SKM-1 treated with dmso at 0.1 percent for 144 hours (cell line): ENCODE data around the gene ZBTB21.

Experiments
- DNase-seq: peaks from one replicate; lab custom pipeline; 2025; ENCODE audit not compliant: unreplicated experiment; lab: John Stamatoyannopoulos, UW

Gene ZBTB21

DNA sequence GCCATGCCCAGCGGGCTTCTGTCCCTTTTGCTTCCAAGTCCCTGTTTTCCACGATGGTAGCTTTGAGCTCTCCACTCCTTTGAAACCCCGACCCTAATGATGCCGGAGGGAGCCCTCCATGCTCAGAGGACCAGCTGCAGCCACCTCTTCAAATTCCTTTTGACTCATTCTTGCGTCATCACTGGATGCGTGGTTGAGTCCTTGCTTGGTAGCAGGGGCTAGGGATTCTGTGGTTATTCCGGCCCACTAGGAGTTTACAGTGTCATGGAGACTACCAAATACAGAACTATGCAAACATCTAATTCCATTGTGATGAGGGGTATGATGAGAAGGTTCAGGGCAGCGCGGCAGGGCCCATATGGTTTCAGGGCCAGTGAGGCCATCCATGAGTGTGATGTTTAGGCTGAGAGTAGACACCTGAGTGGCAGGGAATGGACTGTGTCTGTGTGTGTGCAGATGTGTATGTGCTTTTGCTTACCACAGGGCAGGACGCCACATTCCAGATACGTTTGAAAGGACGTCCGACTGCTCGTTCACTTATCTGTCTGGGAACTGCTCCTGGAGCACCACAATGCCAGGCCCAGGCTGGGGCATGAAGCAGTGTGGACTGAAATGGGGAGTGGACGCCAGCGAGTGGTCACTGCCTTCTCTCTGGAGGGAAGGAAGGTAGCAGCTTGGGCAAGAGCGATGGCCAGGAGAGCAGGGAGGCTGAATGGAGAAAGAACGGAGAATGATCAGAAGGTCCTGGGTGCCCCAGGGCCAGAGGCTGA is 30.4 kb upstream of the ZBTB21 start:
- DNase-seq: no peak

GRCh38 chr21:42039911-42040351 is 29.8 kb upstream of the ZBTB21 start:
- no peak for DNase-seq

GRCh38 chr21:42039470-42039901 is 29.3 kb upstream of the ZBTB21 start:
- DNase-seq: no peak

- DNase-seq: no peak
Observed at GRCh38 chr21:42038826-42039425, 28.8 kb upstream of the ZBTB21 start.

GRCh38 chr21:42038393-42038792 is 28.2 kb upstream of the ZBTB21 start:
- no peak for DNase-seq

DNA sequence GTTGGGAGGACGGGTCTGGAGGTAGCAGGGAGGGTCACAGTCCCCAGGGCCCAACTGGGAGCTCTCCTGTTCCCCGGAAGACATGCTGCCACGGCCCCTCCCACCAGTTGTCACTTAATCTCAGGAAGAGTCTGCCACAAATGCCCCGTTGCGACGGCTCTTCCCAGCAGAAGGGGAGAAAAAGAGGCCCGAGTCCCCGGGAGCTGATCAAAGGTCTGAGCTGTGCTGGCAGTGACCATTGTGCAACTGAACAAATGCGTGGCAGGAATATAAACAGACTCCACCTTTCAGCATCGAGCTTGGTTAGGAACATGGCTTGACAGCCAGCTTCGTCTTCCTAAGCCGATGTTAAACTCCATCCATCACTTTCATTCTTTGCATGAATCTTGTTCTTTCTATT is 27.8 kb upstream of the ZBTB21 start:
- no peak for DNase-seq

DNA sequence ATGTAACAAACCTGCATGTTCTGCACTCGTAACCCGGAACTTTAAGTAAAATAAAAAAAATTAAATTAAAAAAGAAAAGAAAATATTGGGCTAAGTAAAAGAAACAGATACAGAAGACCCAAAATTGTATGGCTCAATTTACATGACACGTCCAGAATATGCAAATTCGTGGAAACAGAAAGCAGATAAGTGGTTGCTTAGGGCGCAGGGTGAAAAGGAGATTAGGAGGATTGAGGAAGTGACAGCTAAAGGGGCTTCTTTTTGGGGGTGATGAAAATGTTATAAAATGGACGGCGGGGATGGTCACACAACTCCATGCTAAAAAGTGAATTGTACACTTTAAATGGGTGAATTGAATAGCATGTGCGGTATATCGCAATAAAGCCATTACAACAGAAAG is 27.4 kb upstream of the ZBTB21 start:
- DNase-seq: no peak

GRCh38 chr21:42036313-42036712 is 26.2 kb upstream of the ZBTB21 start:
- DNase-seq: no peak

GRCh38 chr21:42032968-42033367 is 22.8 kb upstream of the ZBTB21 start:
- DNase-seq: no peak

- DNase-seq: no peak
Observed at GRCh38 chr21:42032266-42032665, 22.1 kb upstream of the ZBTB21 start.

GRCh38 chr21:42031816-42032215 is 21.7 kb upstream of the ZBTB21 start:
- no peak for DNase-seq

GRCh38 chr21:42031241-42031640 is 21.1 kb upstream of the ZBTB21 start:
- no peak for DNase-seq

DNA sequence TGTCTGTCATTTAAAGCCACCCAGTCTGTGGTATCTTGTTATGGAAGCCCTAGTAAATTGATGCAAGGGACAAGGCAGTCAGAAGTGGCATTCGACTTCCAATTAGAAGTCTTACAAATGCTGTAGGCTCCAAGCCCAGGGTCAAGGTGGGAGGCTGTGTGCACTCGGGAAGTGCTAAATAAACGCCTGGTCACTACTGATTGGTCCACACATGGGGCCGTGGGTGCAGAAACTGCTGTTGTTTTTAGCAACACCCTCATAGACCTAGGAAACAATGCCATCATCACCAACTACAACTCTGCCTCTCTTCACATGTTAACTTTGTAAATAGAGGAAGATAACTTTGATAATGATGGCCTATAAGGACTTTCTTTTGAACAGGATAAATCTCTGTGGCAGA is 20.2 kb upstream of the ZBTB21 start:
- DNase-seq: no peak

- DNase-seq: no peak
Observed at GRCh38 chr21:42028766-42029425, 18.7 kb upstream of the ZBTB21 start.

- DNase-seq: no peak
Observed at GRCh38 chr21:42027822-42028765, 17.9 kb upstream of the ZBTB21 start.

DNA sequence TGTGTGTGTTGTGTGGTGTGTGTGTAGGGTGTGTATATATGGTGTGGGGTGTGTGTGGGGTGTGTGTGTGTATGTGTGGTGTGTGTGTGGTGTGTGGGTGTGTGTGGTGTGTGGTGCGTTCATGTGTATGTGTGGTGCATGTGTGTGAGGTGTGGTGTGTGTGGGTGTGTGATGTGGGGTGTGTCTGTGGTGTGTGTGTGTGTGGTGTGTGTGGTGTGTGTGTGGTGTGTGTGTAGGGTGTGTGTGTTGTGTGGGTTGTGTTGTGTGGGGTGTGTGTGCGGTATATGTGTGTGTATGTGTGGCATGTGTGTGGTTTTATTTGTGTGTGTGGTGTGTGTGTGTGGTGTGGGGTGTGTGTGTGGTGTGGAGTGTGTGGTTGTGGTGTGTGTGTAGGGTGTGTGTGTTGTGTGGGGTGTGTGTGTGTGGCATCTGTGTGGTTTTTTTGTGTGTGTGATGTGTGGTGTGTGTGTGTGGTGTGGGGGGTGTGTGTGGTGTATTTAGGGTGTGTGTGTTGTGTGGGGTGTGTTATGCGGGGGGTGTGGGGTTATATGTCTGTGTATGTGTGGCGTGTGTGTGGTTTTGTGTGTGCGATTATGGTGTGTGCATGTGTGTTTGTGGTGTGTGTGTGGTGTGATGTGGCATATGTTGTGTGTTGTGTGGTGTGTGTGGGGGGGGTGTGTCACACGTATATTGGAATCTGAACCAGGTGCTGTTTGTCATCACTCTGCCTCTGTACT is 17.1 kb upstream of the ZBTB21 start:
- DNase-seq: no peak

DNA sequence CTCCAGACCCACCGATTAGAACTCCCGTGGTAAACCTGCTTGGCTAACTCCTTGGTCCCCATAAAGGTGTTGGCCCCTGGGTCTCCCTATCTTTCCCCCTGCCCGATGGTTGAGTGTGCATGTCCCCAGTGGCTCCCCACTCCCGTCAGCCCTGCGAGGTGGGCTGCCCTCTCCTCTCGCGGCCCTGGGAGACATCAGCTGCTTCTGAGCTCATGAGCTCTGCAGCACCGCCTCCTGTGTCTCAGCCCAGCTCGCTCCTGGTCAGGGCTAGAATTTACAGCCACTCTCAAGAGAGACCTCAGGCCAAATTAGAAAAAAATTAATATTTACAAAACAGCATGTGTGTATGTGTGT is 15.9 kb upstream of the ZBTB21 start:
- DNase-seq: no peak

DNA sequence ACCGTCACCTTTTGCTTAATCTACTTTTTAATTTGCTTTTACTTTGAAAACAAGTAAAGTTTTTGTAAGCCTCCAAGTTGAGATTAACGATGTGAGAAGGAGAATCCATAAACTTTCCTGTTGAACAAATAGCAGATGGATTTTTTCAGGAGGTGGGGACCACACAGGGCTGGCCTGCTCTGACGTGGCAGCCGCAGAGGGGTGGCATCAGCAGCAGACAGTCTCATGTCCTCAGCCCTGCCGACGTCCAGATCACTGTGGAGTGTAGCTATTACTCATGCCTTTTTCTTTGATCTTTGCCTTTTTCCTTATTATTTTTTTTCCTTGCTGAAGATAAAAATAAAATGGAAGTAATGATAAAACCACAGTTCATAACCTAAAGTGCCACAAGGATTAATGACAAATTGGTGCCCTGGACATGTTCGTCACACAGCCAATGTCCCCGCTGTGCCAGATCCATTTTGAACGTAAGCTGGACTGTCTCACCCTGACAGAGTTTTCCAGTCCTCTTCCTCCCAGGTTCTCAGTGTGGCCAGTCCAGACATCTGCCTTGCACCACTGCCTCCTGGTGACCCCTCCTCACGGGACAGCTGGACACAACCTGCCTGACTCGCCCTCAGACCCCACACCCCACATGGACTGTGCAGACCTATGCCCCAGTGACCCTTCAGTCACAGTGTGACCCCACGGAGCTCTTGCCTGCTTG is 15.4 kb upstream of the ZBTB21 start:
- DNase-seq: no peak

GRCh38 chr21:42022906-42023305 is 12.7 kb upstream of the ZBTB21 start:
- DNase-seq: no peak

DNA sequence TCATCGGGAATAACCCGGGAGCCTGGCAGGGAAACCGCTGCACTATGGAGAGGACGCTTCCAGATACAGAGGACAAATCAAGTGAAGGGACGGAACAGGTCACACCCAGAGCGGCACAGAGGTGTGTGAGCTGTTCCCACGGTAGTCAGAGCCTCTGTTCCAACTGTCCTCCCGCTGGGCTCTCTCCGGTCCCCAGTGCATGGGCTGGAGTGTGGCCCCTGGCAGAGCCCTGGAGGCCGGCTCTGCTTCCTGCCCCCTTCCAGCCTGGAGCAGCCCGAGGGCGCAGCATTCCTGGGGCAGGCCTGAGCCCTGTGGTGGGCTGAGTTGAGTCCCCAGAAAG is 11.9 kb upstream of the ZBTB21 start:
- DNase-seq: no peak
